GM19351 (cell line): ENCODE measurements around the gene GPS1.

Source experiments
- ATAC-seq: cut with Tn5 transposase; IDR thresholded peaks from one replicate; pipeline ENCODE4 v1.9.1; 2021; ENCODE audit warnings: mild to moderate bottlenecking, moderate library complexity; ENCODE audit not compliant: unreplicated experiment

Gene GPS1

GRCh38 chr17:82076018-82076784 is 24.5 kb downstream of the GPS1 start:
- no peak for ATAC-seq

DNA sequence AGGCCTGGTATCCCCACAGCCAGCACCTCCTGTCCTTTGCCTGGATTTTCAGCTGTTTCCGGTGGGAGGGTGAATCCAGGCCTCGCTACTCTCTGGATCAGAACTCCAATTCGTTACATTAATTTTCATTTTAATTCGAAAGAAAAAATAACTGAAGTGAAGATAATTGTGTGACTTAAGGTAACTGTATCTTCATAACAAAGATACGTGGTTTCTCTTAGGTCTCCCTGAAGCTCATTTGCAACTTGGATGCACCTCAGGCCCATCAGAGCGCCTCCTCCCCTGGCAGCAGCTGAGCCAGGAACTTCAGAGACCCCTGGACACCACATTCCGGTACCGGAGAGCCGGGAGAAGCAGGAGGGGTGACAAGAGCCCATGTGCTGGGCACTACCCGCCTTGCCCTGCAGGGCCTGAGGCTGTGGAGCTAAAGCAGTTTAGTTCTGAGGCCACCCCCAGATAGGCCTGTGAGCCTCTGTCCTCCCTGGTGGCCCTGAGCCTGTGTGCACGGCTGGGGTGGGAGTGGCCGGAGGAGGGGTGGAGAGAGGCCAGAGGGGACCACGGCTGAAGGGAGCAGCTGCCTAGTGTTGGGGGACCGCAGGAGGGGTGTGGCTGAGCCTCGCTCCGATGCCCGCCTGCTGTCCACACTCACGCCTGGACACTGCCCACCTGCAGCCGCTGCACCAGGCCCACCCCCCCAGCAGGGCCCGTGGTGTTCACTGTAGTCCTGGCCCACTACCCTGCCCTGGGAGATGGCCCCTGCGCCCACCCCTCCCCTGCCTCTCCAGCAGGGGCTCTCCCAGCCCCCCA is 25.3 kb downstream of the GPS1 start:
- no peak for ATAC-seq

DNA sequence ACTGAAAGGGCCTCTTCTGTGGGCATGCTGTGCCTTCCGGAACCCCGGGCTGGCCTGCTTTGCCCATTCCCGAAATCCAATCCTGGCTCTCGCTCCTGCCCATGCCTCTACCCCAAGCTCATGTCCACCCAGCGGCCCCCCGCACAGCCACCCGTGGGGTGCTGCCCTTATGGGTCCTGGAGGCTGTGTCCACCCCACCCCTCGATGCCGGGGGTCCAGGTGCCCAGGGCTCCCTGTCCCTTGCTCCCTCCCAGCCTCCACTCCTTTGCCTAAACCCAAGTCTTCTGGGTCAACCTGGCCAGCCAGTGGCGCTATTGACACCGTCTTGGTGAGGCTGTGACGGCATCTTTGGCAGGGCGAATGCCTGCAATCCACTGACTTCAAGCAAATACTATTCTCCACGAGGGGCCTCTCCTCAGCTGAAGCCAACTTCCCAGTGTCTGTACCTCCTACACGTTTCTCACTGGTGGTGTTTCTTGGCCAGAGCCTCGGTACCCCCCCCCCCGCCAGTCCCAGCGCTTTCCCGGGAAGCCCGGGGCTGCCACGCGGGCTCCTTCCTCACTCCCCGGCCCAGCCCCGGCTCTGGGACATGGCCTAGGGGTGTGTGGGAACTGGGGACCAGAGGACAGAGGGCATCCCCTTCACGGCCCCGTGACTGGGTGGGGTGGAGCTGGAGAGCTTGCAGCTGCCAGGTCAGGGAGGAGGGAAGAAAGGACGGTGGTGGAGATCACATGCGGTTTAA is 26.1 kb downstream of the GPS1 start:
- no peak for ATAC-seq

GRCh38 chr17:82078433-82078832 is 26.7 kb downstream of the GPS1 start:
- ATAC-seq = no peak

DNA sequence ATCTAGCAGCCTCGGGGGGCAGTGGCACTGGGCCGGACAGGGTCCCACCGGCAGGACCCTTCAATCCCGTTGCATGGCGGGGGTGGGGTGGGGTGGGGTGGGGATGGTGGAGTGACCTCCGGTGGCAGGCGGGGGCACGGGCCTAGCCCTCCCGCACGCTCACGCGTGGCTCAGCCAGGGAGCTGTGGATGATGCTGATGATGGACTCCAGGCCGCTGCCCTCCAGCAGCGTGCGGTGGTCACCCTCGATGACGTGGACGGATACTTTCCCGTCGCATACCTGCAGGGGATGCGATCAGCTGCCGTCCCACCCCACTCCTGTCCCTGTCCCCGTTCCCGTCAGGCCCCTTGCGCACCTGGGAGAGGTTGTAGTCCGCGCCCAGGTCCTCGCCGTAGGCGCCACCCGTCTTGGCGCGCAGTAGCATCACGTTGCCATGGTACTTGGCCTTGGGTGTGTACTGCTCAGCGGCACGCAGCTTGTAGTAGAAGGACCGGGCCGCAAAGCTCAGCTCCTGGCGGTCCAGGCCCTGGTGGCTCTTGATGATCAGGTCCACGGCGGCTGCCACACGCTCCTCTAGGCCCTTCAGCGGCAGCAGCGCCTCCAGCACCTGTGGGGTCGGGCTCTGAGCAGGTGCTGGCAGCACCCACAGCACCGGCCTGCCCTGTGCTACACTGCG is 27.4 kb downstream of the GPS1 start:
- ATAC-seq = no peak

- ATAC-seq = no peak
These were observed 28.5 kb downstream of the GPS1 start for GRCh38 chr17:82080048-82080788.

GRCh38 chr17:82080789-82081464 is 29.2 kb downstream of the GPS1 start:
- no peak for ATAC-seq

DNA sequence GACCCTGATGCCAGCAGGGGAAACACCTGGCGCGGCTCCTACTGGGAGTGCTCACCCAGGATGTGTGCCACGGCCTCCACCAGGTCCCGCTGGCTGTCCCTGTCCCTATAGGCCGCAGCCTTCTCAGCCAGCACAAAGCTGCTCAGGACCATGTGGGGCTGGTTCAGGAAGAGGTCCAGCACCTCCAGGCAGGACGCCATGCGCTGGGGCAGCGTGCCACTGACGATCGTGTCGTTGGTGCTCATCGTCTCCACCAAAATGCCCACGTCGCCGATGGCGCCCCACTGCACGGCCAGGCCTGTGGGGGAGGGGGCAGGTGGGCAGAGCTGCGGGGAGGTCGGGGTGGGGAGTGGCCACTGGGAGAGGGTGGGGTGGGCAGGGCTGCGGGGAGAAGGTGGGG is 29.8 kb downstream of the GPS1 start:
- ATAC-seq = no peak

DNA sequence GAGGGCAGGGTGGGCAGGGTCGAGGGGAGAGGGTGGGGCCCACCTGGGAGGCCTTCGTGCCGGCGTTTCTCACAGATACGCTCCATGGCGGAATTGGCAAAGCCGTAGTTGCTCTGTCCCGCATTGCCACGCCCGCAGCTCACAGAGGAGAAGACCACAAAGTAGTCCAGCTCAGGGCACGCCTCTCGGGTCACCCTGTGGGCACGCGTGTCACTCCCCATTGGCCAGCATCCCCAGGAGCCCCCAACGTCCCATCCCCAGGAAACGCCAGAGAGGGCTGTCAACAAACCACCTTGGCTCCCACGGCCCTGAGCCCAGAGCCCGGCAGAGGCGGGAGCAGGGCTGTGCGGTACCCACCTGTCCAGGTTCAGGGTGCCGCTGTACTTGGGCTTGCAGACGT is 30.3 kb downstream of the GPS1 start:
- ATAC-seq = no peak

- ATAC-seq = no peak
These were observed 30.8 kb downstream of the GPS1 start for GRCh38 chr17:82082456-82082855.

GRCh38 chr17:82083009-82083408 is 31.3 kb downstream of the GPS1 start:
- ATAC-seq = no peak

DNA sequence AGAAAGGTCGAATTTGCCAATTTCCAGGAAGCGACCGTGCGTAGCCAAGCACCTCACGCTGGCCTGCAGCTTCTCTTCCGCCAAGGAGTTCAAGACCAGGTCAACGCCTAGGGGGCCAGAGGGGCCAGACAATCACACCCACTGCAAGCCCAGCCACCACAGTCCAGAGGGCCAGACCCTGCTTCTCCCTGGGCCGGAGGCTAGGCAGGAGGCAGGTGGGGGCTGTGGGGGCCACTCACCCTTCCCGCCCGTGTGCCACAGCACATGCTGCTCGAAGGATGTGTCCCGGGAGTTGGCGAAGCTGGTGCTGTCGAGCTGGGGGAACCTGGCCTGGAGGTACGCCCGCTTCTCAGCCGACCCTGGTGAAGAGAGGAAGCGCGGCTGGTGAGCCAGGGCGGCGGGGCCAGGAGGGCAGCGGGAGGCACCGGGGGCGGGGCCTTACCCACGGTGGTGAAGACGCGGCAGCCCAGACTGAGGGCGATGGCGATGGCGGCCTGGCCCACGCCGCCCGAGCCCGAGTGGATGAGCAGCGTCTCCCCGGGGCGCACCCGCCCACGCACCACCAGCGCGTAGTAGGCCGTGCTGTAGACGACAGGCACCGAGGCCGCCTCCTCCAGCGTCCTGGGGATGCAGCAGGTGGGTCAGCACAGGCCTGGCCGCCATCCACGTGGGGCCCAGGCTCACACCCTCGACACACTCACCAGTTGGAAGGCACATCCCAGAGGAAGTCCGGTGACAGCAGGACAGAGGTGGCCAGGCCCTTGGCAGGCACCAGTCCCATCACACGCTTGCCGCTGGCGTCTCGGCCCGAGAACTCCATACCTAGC is 32.0 kb downstream of the GPS1 start:
- no peak for ATAC-seq

GRCh38 chr17:82084373-82085030 is 32.8 kb downstream of the GPS1 start:
- ATAC-seq = no peak

DNA sequence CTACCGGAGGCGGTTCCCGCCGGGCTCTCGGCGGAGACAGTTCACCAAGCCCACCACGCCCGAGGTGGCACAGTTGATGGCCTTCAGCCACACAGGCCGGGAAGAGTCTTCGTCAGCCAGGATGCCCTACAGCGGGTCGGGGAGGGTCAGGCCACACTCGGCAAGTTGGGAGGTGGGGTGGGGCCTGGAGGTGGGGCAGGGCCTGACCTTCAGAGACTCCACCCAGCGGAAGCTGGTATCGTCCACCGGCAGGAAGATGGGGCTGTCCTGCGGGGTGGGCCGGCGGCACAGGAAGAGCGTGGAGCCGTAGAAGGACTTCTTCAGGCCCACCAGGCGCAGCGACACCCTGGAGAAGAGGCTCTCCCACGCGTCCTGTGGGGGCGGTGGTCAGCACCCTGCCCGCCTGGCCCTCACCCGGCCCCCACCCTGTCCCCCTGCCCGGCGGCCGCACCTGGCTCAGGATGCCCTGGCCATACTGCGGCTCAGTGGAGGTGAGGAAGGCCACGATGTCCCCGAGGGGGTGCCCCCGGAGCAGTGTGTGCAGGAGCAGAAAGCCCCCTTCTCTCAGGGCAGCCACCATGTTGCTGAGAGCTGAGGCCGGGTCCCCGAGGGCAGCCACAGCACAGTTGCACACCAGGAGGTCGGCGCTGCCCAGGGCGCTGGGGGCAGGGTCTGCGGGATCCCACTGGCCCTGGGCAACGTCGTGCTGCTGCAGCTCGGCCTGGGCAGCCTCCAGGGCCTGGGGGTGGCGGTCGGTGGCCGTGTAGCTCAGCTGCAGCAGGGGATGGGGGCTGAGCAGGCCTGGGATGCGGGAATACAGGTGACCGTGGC is 33.5 kb downstream of the GPS1 start:
- no peak for ATAC-seq

DNA sequence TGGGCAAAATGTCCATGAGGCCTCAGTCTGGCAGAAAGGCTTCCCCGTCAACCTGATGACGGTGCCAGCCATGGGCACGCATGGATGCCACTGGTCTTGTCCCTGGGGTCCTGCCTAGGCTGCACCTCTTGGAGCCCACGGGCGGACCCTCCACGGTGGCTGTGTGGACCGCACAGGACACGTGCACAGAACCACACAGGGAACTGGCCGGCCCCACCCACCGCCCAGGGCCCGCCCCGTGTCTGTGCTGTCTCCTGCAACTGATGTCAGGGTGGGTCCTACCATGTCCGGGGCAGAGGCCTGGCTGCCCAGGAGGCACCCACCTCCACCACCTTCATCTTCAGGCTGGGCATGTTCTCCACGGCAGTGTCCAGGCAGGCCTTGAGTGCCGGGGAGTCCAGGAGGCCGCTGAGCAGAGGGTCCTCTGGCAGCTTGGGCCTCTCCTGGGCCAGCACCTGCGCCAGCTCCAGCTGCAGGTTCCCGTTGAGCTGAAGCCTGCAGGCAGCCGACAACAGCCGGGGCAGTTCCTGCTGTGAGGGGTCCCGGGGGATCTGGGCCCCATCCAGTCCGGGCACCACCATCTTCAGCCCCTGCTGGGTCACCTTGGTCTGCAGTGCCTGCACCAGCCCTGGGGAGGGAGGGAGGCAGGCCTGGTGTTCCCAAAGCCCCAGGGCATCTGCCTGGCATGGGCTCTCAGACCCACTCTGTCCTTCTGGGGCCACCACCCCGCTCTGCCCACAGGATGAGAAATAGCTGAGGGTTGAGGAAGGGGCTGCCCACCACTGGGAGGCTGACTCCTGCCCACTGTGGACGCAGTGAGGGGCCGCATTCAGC is 34.5 kb downstream of the GPS1 start:
- ATAC-seq = no peak
